GM13976 (cell line): ENCODE results near the gene NOS1.

Experiments
- DNase-seq: peaks from one replicate; pipeline ENCODE4 v3.0.0; 2012; ENCODE audit warnings: low spot score
- CTCF ChIP-seq: IDR thresholded peaks from 2 replicates; pipeline ENCODE4 v1.5.1; 2012; ENCODE audit warnings: borderline replicate concordance, mild to moderate bottlenecking; ENCODE audit not compliant: insufficient read depth; ENCODE audit errors: extremely low read depth, missing control alignments, control extremely low read depth
- in situ Hi-C: fragments of 300-500 bp; cut with MboI; formaldehyde crosslinking; loops from one replicate; pipeline ENCODE4 v1.12.0; 2022; ENCODE audit warnings: low sequenced_read_pairs, mixed read lengths, inconsistent platforms; ENCODE audit not compliant: unreplicated experiment

Gene NOS1

GRCh38 chr12:117213295-117213808 is 148.1 kb downstream of the NOS1 start:
- in situ Hi-C loops = loop anchor here (25.0 kb wide), 1 partner anchor 624 kb away; no protein-coding TSS in a partner anchor
- TF ChIP-seq CTCF = no peak
- DNase-seq = no peak

- TF ChIP-seq CTCF = peak; percentile 85
- peak; percentile 79 for DNase-seq
- in situ Hi-C loops = loop anchor here (25.0 kb wide), 1 partner anchor 625 kb away; no protein-coding TSS in a partner anchor
Measured at GRCh38 chr12:117212563-117213190, 148.7 kb downstream of the NOS1 start.

GRCh38 chr12:117210266-117210918 is 151.0 kb downstream of the NOS1 start:
- in situ Hi-C loops = loop anchor here (25.0 kb wide), 1 partner anchor 627 kb away; no protein-coding TSS in a partner anchor

GRCh38 chr12:117209626-117210025 is 151.8 kb downstream of the NOS1 start:
- in situ Hi-C loops = loop anchor here (25.0 kb wide), 1 partner anchor 628 kb away; no protein-coding TSS in a partner anchor
- no peak for TF ChIP-seq CTCF
- DNase-seq = no peak

More at GRCh38 chr12:117210266-117210918, 151.0 kb downstream of the NOS1 start:
- no peak for DNase-seq
- TF ChIP-seq CTCF = no peak

GRCh38 chr12:117208811-117209455 is 152.5 kb downstream of the NOS1 start:
- DNase-seq = no peak
- TF ChIP-seq CTCF = no peak
- in situ Hi-C loops = loop anchor here (25.0 kb wide), 1 partner anchor 628 kb away; no protein-coding TSS in a partner anchor

GRCh38 chr12:117208206-117208605 is 153.2 kb downstream of the NOS1 start:
- no peak for TF ChIP-seq CTCF
- in situ Hi-C loops = loop anchor here (25.0 kb wide), 1 partner anchor 629 kb away; no protein-coding TSS in a partner anchor
- DNase-seq = no peak
